Caco-2 (cell line): ENCODE results near the gene ARFGAP1. TPM values are rescaled to one million over a fixed set of nuclear protein-coding genes. Genes with fewer than 3 reads are reported as not detected.

Source experiments
- BruUV-seq: library from RNA; stranded (reverse); fragments of 400-500 nt; replicated peaks from 2 replicates; lab custom pipeline; 2021; lab: Mats Ljungman, UMichigan
- CTCF ChIA-PET: fragments of 300-600 bp; sonication (Branson Sonifier 250); formaldehyde crosslinking; loops from one replicate; lab custom pipeline; 2022; ENCODE audit warnings: antibody characterized with exemption; lab: Charles Lee
- POLR2A ChIA-PET: fragments of 300-600 bp; sonication (Branson Sonifier 250); formaldehyde crosslinking; loops from one replicate; lab custom pipeline; 2022; ENCODE audit warnings: antibody characterized with exemption; lab: Charles Lee
- DNase-seq, 2 experiments: peaks; one replicate each; pipeline versions ENCODE4 v3.0.0 to v3.0.0-alpha.2; 2020 to 2022
- H3K27me3 ChIP-seq: replicated peaks from 2 replicates; pipeline ENCODE4 v1.6.0; 2011; ENCODE audit warnings: low read length; ENCODE audit not compliant: control insufficient read depth, insufficient read depth
- H3K36me3 ChIP-seq: 2 replicates; pipeline ENCODE4 v1.5.1; 2011; ENCODE audit warnings: low read length; ENCODE audit not compliant: control insufficient read depth, insufficient read depth
- H3K4me1 ChIP-seq: fragments of 250-450 bp; sonication (Bioruptor Pico); 2 replicates; pipeline ENCODE4 v1.5.1; 2020; ENCODE audit warnings: mild to moderate bottlenecking
- H3K4me3 ChIP-seq: 2 replicates; pipeline ENCODE4 v1.5.1; 2011; ENCODE audit warnings: low read depth, mild to moderate bottlenecking, control low read depth, low read length
- H3K9me3 ChIP-seq: fragments of 250-450 bp; sonication (Bioruptor Pico); 2 replicates; pipeline ENCODE4 v1.5.1; 2020; ENCODE audit warnings: mild to moderate bottlenecking, moderate library complexity
- H3K27ac Mint-ChIP-seq: one replicate; pipeline ENCODE4 v1.8.0; 2022; ENCODE audit warnings: mixed read lengths; ENCODE audit not compliant: unreplicated experiment
- H3K27me3 Mint-ChIP-seq: one replicate; pipeline ENCODE4 v1.8.0; 2022; ENCODE audit warnings: mixed read lengths; ENCODE audit not compliant: insufficient read depth, unreplicated experiment
- H3K36me3 Mint-ChIP-seq: one replicate; pipeline ENCODE4 v1.8.0; 2022; ENCODE audit warnings: mild to moderate bottlenecking, mixed read lengths; ENCODE audit not compliant: insufficient read depth, unreplicated experiment
- H3K4me1 Mint-ChIP-seq: one replicate; pipeline ENCODE4 v1.8.0; 2022; ENCODE audit warnings: low read depth, mixed read lengths; ENCODE audit not compliant: unreplicated experiment
- H3K4me3 Mint-ChIP-seq: one replicate; pipeline ENCODE4 v1.8.0; 2022; ENCODE audit warnings: mild to moderate bottlenecking, moderate library complexity, mixed read lengths; ENCODE audit not compliant: unreplicated experiment
- H3K9me3 Mint-ChIP-seq: one replicate; pipeline ENCODE4 v1.8.0; 2022; ENCODE audit warnings: mixed read lengths; ENCODE audit not compliant: unreplicated experiment
- CTCF ChIP-seq, 2 experiments: fragments of 200-600 bp in 1 of 2; IDR thresholded peaks; 1 replicate in 1 of 2; 2 replicates in 1 of 2; pipeline versions ENCODE4 v1.5.1 to v1.8.0; 2011 to 2022; ENCODE audit warnings: antibody characterized with exemption in 1 of 2, control low read depth in 1 of 2, inconsistent platforms in 1 of 2, low read depth in 1 of 2, low read length in 1 of 2, mild to moderate bottlenecking in 1 of 2, moderate library complexity in 1 of 2; ENCODE audit not compliant: insufficient read depth in 1 of 2, severe bottlenecking in 1 of 2, unreplicated experiment in 1 of 2
- intact Hi-C: fragments of 100-400 bp; cut with micrococcal nuclease; formaldehyde crosslinking; loops from one replicate; pipeline ENCODE4 v1.10.0; 2022; ENCODE audit not compliant: unreplicated experiment
- total RNA-seq: library from RNA; stranded (reverse); gene quantifications from 2 replicates; pipeline ENCODE4 v1.2.3, GENCODE V29; 2022

Gene ARFGAP1
- total RNA-seq, 1 experiment from 2014 or later = 275 TPM

GRCh38 chr20:63242736-63243135 lies 29.9 kb upstream of the ARFGAP1 start:
- CTCF ChIA-PET = interaction anchor here (0.6 to 2.5 kb wide), 3 partner anchors 12 to 1615 kb away, joined by 3 to 15 read pairs (median 6); no protein-coding TSS in a partner anchor
- peaks cover 20% of the 10 kb centered on the region for H3K4me1 ChIP-seq

GRCh38 chr20:63243604-63244247 lies 28.9 kb upstream of the ARFGAP1 start:
- Histone ChIP-seq H3K36me3 (no peaks in the 10 kb centered on the region), H3K9me3 (no peaks in the 10 kb centered on the region), H3K4me1 (peaks cover 30% of the 10 kb centered on the region), H3K4me3 (no peak overlapping the region), H3K27me3 (no peaks in the 10 kb centered on the region)
- no peak overlapping the region for H3K4me3 Mint-ChIP-seq
- no peaks in the 10 kb centered on the region for H3K9me3 Mint-ChIP-seq
- intact Hi-C loops = no loop called here
- H3K27ac Mint-ChIP-seq = no peak overlapping the region
- BruUV-seq = no TSS peak
- no peaks in the 10 kb centered on the region for H3K27me3 Mint-ChIP-seq
- DNase-seq = no peak
- no peaks in the 10 kb centered on the region for H3K36me3 Mint-ChIP-seq
- ChIA-PET CTCF (interaction anchor here (0.6 to 2.1 kb wide), 3 partner anchors 11 to 1616 kb away, joined by 3 to 6 read pairs (median 3); no protein-coding TSS in a partner anchor), POLR2A (no interaction called here)
- no peak for TF ChIP-seq CTCF (IDR thresholded peaks at IDR 0.05; ENCODE audit: insufficient read depth in 1 of 2, low read depth in 1 of 2, low read length in 1 of 2, severe bottlenecking in 1 of 2, unreplicated experiment in 1 of 2)
- H3K4me1 Mint-ChIP-seq = peaks cover 4% of the 10 kb centered on the region

More at GRCh38 chr20:63242736-63243135, 29.9 kb upstream of the ARFGAP1 start:
- intact Hi-C loops = no loop called here
- Mint-ChIP-seq H3K9me3 (no peaks in the 10 kb centered on the region), H3K27ac (no peak overlapping the region), H3K4me3 (no peak overlapping the region), H3K27me3 (no peaks in the 10 kb centered on the region), H3K4me1 (no peaks in the 10 kb centered on the region), H3K36me3 (no peaks in the 10 kb centered on the region)
- DNase-seq = no peak
- Histone ChIP-seq H3K27me3 (no peaks in the 10 kb centered on the region), H3K9me3 (no peaks in the 10 kb centered on the region), H3K36me3 (no peaks in the 10 kb centered on the region), H3K4me3 (no peak overlapping the region)
- no peak for TF ChIP-seq CTCF (IDR thresholded peaks at IDR 0.05; ENCODE audit: insufficient read depth in 1 of 2, low read depth in 1 of 2, low read length in 1 of 2, severe bottlenecking in 1 of 2, unreplicated experiment in 1 of 2)
- BruUV-seq = no TSS peak
- POLR2A ChIA-PET = no interaction called here

GRCh38 chr20:63244468-63244867 lies 28.1 kb upstream of the ARFGAP1 start:
- intact Hi-C loops = no loop called here
- H3K36me3 ChIP-seq = no peaks in the 10 kb centered on the region
- CTCF ChIA-PET = interaction anchor here (1.7 kb wide), 1 partner anchor 9 kb away, joined by 8 read pairs; the partner anchor contains the start of gene BIRC7
- Mint-ChIP-seq H3K4me1 (peaks cover 11% of the 10 kb centered on the region), H3K9me3 (no peaks in the 10 kb centered on the region), H3K27me3 (no peaks in the 10 kb centered on the region), H3K27ac (no peak overlapping the region), H3K36me3 (no peaks in the 10 kb centered on the region), H3K4me3 (no peak overlapping the region)
- H3K4me3 ChIP-seq = no peak overlapping the region
- no peak for DNase-seq
- peaks cover 38% of the 10 kb centered on the region for H3K4me1 ChIP-seq
- no peak for TF ChIP-seq CTCF (IDR thresholded peaks at IDR 0.05; ENCODE audit: insufficient read depth in 1 of 2, low read depth in 1 of 2, low read length in 1 of 2, severe bottlenecking in 1 of 2, unreplicated experiment in 1 of 2)
- no TSS peak for BruUV-seq
- no peaks in the 10 kb centered on the region for H3K9me3 ChIP-seq
- POLR2A ChIA-PET = no interaction called here
- no peaks in the 10 kb centered on the region for H3K27me3 ChIP-seq
